ENCODE data around the gene ICE2. TPM values are rescaled to one million over a fixed set of nuclear protein-coding genes. Genes with fewer than 3 reads are reported as not detected.
"Not testable (repeated sequence)": the region's sequence is repeated elsewhere in the genome, so short reads cannot be mapped to it uniquely, and the experiment has no call there.

The ICE2 gene
- total RNA-seq, 4 donors from 2014 or later: 22.2 to 36.4 (median 26.2) TPM

- TF ChIP-seq CTCF (IDR thresholded peaks at IDR 0.05): no peak
- ATAC-seq (ENCODE audit: low FRiP score) (peak; percentile 39), DNase-seq (ENCODE audit: low spot score) (no peak)
These were observed 58.7 kb downstream of the ICE2 start for GRCh38 chr15:60420203-60420716.

GRCh38 chr15:60419753-60420152, 59.2 kb downstream of the ICE2 start:
- TF ChIP-seq CTCF (IDR thresholded peaks at IDR 0.05): no peak
- ATAC-seq (ENCODE audit: low FRiP score): peak; percentile 58
- no peak for DNase-seq (ENCODE audit: low spot score)

GRCh38 chr15:60418096-60418495, 60.8 kb downstream of the ICE2 start:
- no peak for ATAC-seq (ENCODE audit: low FRiP score)
- DNase-seq (ENCODE audit: low spot score): no peak
- TF ChIP-seq CTCF (IDR thresholded peaks at IDR 0.05): no peak

GRCh38 chr15:60417112-60417511, 61.8 kb downstream of the ICE2 start:
- ATAC-seq (ENCODE audit: low FRiP score) (no peak), DNase-seq (ENCODE audit: low spot score) (no peak)

GRCh38 chr15:60416484-60416883, 62.5 kb downstream of the ICE2 start:
- TF ChIP-seq CTCF (IDR thresholded peaks at IDR 0.05): no peak
- ATAC-seq (ENCODE audit: low FRiP score) (no peak), DNase-seq (ENCODE audit: low spot score) (no peak)

More at GRCh38 chr15:60417112-60417511, 61.8 kb downstream of the ICE2 start:
- no peak for TF ChIP-seq CTCF (IDR thresholded peaks at IDR 0.05)

GRCh38 chr15:60414016-60414682, 64.8 kb downstream of the ICE2 start:
- DNase-seq (ENCODE audit: low spot score) (no peak), ATAC-seq (ENCODE audit: low FRiP score) (peak; percentile 80)
- no peak for TF ChIP-seq CTCF (IDR thresholded peaks at IDR 0.05)

GRCh38 chr15:60413231-60413824, 65.6 kb downstream of the ICE2 start:
- no peak for DNase-seq (ENCODE audit: low spot score)
- ATAC-seq (ENCODE audit: low FRiP score): no peak
- TF ChIP-seq CTCF (IDR thresholded peaks at IDR 0.05): no peak

GRCh38 chr15:60412807-60413206, 66.1 kb downstream of the ICE2 start:
- not testable (repeated sequence) for ATAC-seq (ENCODE audit: low FRiP score); DNase-seq (ENCODE audit: low spot score)
